NCI-H446 treated with DMSO at 0.1 percent for 48 hours (cell line): ENCODE results near the gene NFATC3.

Experiments used
- DNase-seq: peaks from one replicate; lab custom pipeline; 2025; lab: John Stamatoyannopoulos, UW

The NFATC3 gene

GRCh38 chr16:68085259-68086071, at the start of gene NFATC3:
Gene NFATC3 (plus strand): TSS chr16:68085370. CDS start chr16:68085682, 312 bp downstream.
- DNase-seq, result peak; percentile 81

GRCh38 chr16:68037841-68038597, 47.2 kb upstream of the NFATC3 start:
- no peak for DNase-seq

- DNase-seq, result no peak
Observed at GRCh38 chr16:68040506-68041288, 44.5 kb upstream of the NFATC3 start.

- DNase-seq, result no peak
Observed at GRCh38 chr16:68041783-68042182, 43.4 kb upstream of the NFATC3 start.

- no peak for DNase-seq
Observed at GRCh38 chr16:68046106-68046505, 39.1 kb upstream of the NFATC3 start.

- no peak for DNase-seq
Observed at GRCh38 chr16:68047987-68048386, 37.2 kb upstream of the NFATC3 start.

- DNase-seq, result no peak
Observed at GRCh38 chr16:68049449-68049848, 35.7 kb upstream of the NFATC3 start.

- no peak for DNase-seq
Observed at GRCh38 chr16:68055395-68055794, 29.8 kb upstream of the NFATC3 start.

GRCh38 chr16:68059804-68060203, 25.4 kb upstream of the NFATC3 start:
- no peak for DNase-seq

- no peak for DNase-seq
Observed at GRCh38 chr16:68061396-68061795, 23.8 kb upstream of the NFATC3 start.

GRCh38 chr16:68062910-68063393, 22.2 kb upstream of the NFATC3 start:
- DNase-seq, result no peak

GRCh38 chr16:68064791-68065365, 20.3 kb upstream of the NFATC3 start:
- DNase-seq, result no peak

GRCh38 chr16:68065716-68066305, 19.4 kb upstream of the NFATC3 start:
- DNase-seq, result no peak

- DNase-seq, result no peak
Observed at GRCh38 chr16:68066763-68067162, 18.4 kb upstream of the NFATC3 start.

GRCh38 chr16:68068926-68069325, 16.2 kb upstream of the NFATC3 start:
- no peak for DNase-seq

- no peak for DNase-seq
Observed at GRCh38 chr16:68069511-68070248, 15.5 kb upstream of the NFATC3 start.

- no peak for DNase-seq
Observed at GRCh38 chr16:68070249-68070730, 14.9 kb upstream of the NFATC3 start.

GRCh38 chr16:68070806-68071517, 14.2 kb upstream of the NFATC3 start:
- no peak for DNase-seq

GRCh38 chr16:68071518-68071901, 13.7 kb upstream of the NFATC3 start:
- DNase-seq, result no peak
